Metanephros (tissue), 2 donors: ENCODE results near the gene COQ10B. TPM values are rescaled to one million over a fixed set of nuclear protein-coding genes. Genes with fewer than 3 reads are reported as not detected.

Experiments used
- small RNA-seq: library from RNA; depleted of rRNA; stranded (forward); fragments of <200 nt; gene quantifications from one replicate; pipeline ENCODE3, GENCODE V24; 2014; ENCODE audit warnings: low replicate concordance
- total RNA-seq: library from RNA; depleted of rRNA; stranded (reverse); fragments of >200 nt; gene quantifications from one replicate; pipeline ENCODE4 v1.2.3, GENCODE V29; 2014

Gene COQ10B
- total RNA-seq = 16.2 TPM

DNA sequence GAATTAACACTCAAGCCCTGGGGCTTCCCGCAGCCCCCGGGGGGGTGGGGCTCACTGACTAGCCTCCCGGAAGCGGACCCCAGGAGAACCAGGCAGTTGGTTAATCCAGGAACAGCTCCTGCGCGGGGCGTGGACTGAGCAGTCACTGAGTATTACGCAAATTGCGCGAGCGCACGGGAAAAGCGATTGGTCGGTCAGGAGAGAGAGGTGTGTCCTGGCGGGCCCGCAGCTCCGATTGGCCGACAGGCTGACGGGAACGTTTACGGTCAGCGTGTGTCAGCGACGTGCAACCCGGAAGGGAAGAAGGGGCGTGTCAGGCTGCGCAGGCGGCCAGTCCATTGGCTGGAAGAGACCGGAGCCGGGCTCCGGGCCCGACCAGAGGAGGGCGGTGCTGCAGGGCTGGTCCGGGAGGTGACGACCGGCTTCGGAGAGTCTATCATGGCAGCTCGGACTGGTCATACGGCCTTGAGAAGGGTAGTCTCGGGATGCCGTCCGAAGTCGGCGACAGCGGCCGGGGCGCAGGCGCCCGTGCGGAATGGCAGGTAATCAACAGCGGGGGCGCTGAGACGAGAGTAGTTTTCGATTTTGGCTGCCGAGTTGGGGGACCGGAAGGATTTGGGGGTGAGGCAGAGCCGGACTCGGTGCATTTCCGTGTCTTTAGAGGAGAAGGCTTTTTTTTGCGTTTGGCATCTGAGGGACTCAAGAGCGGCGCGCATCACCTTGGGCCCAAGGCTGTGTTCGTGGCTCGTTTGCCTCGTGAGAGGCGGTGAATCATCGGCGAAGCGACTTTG, at the start of gene COQ10B:
COQ10B (plus strand) TSS at position 430 of the 791 bp plus-strand sequence; CDS start at position 439, 9 bp downstream.

DNA sequence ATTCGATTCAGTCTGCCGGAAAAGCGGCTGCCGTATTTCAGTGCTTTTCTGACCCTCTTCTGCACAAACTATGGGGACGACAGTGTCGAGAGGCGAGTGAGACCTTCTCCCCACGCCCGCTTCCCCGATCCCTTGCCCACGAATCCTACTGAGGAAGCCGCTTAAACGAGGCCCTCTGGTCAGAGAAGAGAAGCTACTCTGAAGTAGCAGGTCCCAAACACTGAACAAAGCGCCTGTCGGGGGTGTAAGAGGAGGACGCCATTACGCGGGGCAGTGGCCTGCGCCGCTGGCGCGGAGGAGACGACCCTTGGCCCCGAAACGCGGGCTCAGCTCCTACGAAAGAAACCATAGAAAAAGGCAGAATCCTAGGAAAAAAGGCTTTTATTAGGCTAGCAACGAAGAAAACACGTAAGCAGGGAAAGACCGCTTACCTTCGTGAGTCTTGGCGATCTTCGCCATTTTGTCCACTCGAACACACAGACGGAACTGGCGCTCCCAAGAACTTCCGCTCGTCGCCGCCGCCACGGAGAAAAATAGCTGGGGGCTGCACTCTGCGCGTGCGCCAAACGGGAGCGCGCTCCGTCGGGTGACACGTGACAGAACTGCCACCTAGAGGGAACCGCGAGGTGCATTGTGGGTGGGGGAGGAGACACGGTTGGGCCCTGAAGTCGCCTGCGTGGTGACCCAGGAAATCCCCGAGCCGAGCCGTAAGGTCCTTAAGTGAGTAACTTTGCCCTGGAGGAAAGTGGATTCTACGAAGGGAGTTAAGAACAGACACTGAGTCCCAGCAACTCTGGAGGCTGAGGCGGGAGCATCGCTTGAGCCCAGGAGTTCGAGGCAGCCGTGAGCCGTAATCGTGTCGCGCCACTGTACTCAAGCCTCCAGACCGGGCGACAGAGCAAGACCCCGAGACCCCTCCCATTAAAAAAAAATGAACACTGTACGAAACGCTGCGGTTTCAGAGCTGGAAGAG, 18.5 kb upstream of the COQ10B start, which contains the start of gene SF3B1:
SF3B1 (minus strand) TSS at position 488 of the 973 bp plus-strand sequence; CDS start at position 459, 29 bp downstream.

DNA sequence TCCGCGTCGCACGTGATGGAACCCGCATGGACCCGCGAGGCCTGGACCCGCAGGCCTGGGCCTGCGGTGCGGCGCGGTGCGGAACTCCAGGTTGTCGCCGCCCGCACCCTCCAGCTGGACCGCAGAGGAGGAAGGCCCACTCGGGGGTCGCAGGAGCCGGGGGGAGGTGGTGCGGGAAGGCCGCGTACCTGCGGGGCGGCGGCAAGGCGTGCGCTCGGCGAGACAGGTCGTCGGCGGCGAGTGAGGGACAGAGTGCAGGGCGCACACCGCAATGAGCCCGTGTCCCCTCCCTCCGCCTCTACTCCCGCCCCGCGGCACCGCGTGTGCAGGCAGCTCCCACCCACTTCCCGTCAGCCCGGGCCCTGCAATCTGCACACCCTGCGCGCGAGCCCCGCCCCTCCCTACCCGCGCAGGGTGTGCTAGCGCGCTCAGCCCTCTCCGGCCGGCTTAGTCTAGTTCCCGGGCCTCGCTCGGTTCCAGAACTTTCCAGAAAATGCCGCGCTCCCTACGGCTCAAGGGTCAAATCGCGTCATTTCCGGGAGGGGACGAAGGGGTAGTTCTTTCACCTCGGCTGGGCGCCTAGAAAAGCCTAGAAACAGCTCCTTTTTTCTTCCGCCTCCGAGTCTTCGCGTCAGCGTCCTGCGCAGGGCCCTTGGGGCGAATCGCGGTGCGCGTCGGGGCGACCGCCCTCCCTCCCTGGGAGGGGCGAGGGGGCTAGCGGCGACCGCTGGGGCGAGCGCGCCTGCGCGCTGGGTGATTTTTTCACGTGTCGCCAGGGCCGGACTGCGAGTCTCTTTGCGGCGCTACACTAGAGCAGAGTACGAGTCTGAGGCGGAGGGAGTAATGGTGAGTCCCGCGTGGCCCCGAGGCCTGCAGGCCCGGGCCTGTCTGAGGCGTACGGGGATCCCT, 46.5 kb downstream of the COQ10B start, which contains the start of the genes HSPD1 and HSPE1:
HSPD1 (minus strand) TSS at position 247 of the 909 bp plus-strand sequence. CDS start 992 bp downstream, outside the sequence.
HSPE1 (plus strand) TSS at position 786 of the 909 bp plus-strand sequence; CDS start at position 844, 58 bp downstream.

DNA sequence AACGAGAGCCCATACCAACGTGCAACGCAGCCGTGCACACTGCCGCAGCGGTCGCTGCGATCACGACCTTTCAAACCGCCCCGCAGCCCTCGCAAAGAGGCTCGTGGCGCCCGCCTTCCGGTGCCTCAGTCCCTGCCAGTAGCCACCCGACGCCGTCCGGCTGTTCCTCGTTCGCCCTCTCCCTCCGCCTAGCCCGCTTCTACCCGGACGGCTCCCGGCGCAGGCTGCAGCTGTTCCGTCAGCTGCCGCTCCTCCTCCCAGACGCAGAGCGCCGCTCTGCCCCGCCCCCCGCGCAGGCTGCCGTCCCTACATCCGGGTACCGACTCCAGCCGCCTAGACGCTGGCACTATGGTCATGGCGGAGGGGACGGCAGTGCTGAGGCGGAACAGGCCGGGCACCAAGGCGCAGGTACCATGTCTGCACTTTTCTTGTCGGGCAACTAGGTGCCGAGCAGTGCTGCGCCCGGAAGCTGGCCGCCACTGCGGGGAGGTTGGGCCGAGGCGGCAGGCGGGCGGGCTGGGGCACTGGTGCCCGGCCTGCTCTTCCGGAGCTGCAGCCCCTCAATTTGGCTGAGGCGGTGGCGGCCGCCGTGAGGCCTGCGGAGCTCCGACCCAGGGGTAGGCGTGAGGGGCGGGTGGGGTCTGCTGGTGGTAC, 62.5 kb downstream of the COQ10B start, which contains the start of gene MOB4:
MOB4 (plus strand) TSS at position 328 of the 654 bp plus-strand sequence; CDS start at position 349, 21 bp downstream.

Small RNA genes within 50 kb of the gene (small RNA-seq; reads per million reads assigned to genes)
- gene RF00394 = not detected
- not detected for gene RNU6-1029P

Other genes with a start within 250 kb of the COQ10B start
- 44.1 TPM for gene ANKRD44, start 142.8 kb upstream of the COQ10B start, total RNA-seq
- 419 TPM for gene SF3B1, start 18.5 kb upstream of the COQ10B start, total RNA-seq
- gene HSPD1, start 46.3 kb downstream of the COQ10B start, total RNA-seq = 343 TPM
- 174 TPM for gene HSPE1, start 46.8 kb downstream of the COQ10B start, total RNA-seq
- gene MOB4, start 62.5 kb downstream of the COQ10B start, total RNA-seq = 40.2 TPM
- 12.9 TPM for gene RFTN2, start 222.0 kb downstream of the COQ10B start, total RNA-seq